Testis (tissue), 3 donors: Measurements from ENCODE around the gene ENO1. TPM values are rescaled to one million over a fixed set of nuclear protein-coding genes. Genes with fewer than 3 reads are reported as not detected.
"Not testable (repeated sequence)": the region's sequence is repeated elsewhere in the genome, so short reads cannot be mapped to it uniquely, and the experiment has no call there.

ENCODE experiments used
- DNase-seq: peaks from one replicate; pipeline ENCODE4 v3.0.0-alpha.2; 2019
- H3K27ac ChIP-seq, 2 donors: fragments of 200-600 bp; sonication (generic); one replicate each; pipeline ENCODE4 v1.5.1; 2019
- H3K27me3 ChIP-seq: fragments of 200-600 bp; sonication (generic); one replicate; pipeline ENCODE4 v1.5.1; 2019
- H3K36me3 ChIP-seq: fragments of 200-600 bp; sonication (generic); one replicate; pipeline ENCODE4 v1.5.1; 2017; ENCODE audit warnings: low read depth; ENCODE audit errors: missing control alignments
- H3K4me1 ChIP-seq: fragments of 200-600 bp; sonication (generic); one replicate; pipeline ENCODE4 v1.5.1; 2019
- H3K4me3 ChIP-seq, 2 donors: fragments of 200-600 bp; sonication (generic); one replicate each; pipeline ENCODE4 v1.5.1; 2017 to 2019
- H3K9me3 ChIP-seq: fragments of 200-600 bp; sonication (generic); one replicate; pipeline ENCODE4 v1.5.1; 2017
- POLR2A ChIP-seq: fragments of 450-650 bp; IDR thresholded peaks from one replicate; pipeline ENCODE4 v1.6.1; 2017; ENCODE audit warnings: antibody characterized with exemption, mild to moderate bottlenecking, moderate library complexity
- WGBS, 2 donors: methylation state at CpG; one replicate each; pipeline ENCODE4 v1.1.5; 2018; 5-methylcytosine and 5-hydroxymethylcytosine counted together
- intact Hi-C: fragments of 100-400 bp; cut with DNase I; formaldehyde crosslinking; loops from one replicate; pipeline ENCODE4 v1.15.1; 2023; ENCODE audit warnings: low total_unique reads
- polyA plus RNA-seq: library from polyadenylated mRNA; stranded (reverse); fragments of 350-450 nt; fragmentation: Illumina TruSeq; extraction: RNeasy Lipid Tissue Mini Kit (QIAGEN cat#74804); gene quantifications from one replicate; pipeline ENCODE4 v1.2.3, GENCODE V29; 2014; ENCODE audit warnings: low read depth, low replicate concordance; ENCODE audit not compliant: insufficient read depth
- total RNA-seq, 2 donors: library from RNA; depleted of rRNA; stranded (reverse); fragments of >200 nt; gene quantifications; one replicate each; pipeline ENCODE4 v1.2.3, GENCODE V29; 2016
- TF ChIP-seq, protein P1 (sequence below), 3 experiments: fragments of 450-650 bp in 2 of 3; fragments of 200-600 bp in 1 of 3; sonication (generic) in 1 of 3; IDR thresholded peaks; one replicate each; pipeline ENCODE4 v1.5.1; 2016 to 2019; ENCODE audit warnings: antibody characterized with exemption in 3 of 3, mild to moderate bottlenecking in 2 of 3, moderate library complexity in 1 of 3

ENO1 gene
- total and polyA plus RNA-seq, 3 donors from 2014 or later, result 310 to 589 (median 380) TPM

DNA sequence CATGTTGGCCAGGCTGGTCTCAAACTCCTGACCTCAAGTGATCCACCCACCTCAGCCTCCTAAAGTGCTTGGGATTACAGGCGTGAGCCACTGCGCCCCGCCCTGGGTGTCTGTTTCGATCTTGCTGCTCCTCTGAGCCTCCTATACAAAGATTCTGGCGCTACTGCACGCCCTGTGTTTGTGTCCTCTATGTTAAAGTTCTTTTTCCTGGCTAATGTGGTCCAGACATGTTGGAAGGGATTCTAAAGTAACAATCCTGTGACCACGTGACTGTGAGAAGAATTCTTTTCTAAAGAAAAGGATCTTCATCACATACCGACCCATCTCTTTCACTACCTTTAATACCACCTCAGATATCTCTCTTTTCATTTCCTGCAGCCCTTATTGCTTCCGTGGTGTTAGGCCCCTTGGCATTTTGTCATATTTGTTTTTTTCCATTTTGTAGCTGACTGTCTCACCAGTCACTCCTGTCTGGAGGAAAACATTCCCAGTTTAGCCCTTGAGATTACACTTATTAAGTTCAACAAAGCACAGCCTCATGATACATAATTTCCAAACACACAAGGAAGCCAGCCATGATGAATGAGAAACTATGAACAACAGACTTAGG lies 27.2 kb upstream of the ENO1 start:
- H3K4me1 ChIP-seq, result peaks cover 6% of the 10 kb centered on the region
- H3K27me3 ChIP-seq, result no peaks in the 10 kb centered on the region
- H3K9me3 ChIP-seq, result no peaks in the 10 kb centered on the region
- no peak for TF ChIP-seq POLR2A
- TF ChIP-seq, protein P1, sequence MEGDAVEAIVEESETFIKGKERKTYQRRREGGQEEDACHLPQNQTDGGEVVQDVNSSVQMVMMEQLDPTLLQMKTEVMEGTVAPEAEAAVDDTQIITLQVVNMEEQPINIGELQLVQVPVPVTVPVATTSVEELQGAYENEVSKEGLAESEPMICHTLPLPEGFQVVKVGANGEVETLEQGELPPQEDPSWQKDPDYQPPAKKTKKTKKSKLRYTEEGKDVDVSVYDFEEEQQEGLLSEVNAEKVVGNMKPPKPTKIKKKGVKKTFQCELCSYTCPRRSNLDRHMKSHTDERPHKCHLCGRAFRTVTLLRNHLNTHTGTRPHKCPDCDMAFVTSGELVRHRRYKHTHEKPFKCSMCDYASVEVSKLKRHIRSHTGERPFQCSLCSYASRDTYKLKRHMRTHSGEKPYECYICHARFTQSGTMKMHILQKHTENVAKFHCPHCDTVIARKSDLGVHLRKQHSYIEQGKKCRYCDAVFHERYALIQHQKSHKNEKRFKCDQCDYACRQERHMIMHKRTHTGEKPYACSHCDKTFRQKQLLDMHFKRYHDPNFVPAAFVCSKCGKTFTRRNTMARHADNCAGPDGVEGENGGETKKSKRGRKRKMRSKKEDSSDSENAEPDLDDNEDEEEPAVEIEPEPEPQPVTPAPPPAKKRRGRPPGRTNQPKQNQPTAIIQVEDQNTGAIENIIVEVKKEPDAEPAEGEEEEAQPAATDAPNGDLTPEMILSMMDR (IDR thresholded peaks at IDR 0.05), result no peak
- no peak for DNase-seq
- peak overlapping the region in 1 of 2 donors; percentile 7 for H3K27ac ChIP-seq
- intact Hi-C loops, result no loop called here
- H3K36me3 ChIP-seq, result no peaks in the 10 kb centered on the region
- WGBS, 2 donors, result 63 to 67% methylated on average over 9 of the region's 9 CpGs
- H3K4me3 ChIP-seq, result no peak overlapping the region

- TF ChIP-seq, protein P1 (IDR thresholded peaks at IDR 0.05), result no peak
- TF ChIP-seq POLR2A, result no peak
- Histone ChIP-seq H3K27ac (no peak overlapping the region), H3K27me3 (no peaks in the 10 kb centered on the region), H3K9me3 (no peaks in the 10 kb centered on the region), H3K4me1 (peaks cover 6% of the 10 kb centered on the region), H3K4me3 (no peak overlapping the region), H3K36me3 (no peaks in the 10 kb centered on the region)
- intact Hi-C loops, result no loop called here
- WGBS, 2 donors, result 69 to 75% methylated on average over 6 of the region's 6 CpGs
- peak; percentile 31 for DNase-seq
Observed at GRCh38 chr1:8903908-8904650, 25.6 kb upstream of the ENO1 start.

GRCh38 chr1:8903410-8903809 lies 24.9 kb upstream of the ENO1 start:
- intact Hi-C loops, result no loop called here
- no peaks in the 10 kb centered on the region for H3K9me3 ChIP-seq
- no peak for DNase-seq
- peaks cover 6% of the 10 kb centered on the region for H3K4me1 ChIP-seq
- no peak overlapping the region for H3K4me3 ChIP-seq
- H3K36me3 ChIP-seq, result no peaks in the 10 kb centered on the region
- H3K27ac ChIP-seq, result no peak overlapping the region
- TF ChIP-seq, protein P1 (IDR thresholded peaks at IDR 0.05), result no peak
- TF ChIP-seq POLR2A, result no peak
- H3K27me3 ChIP-seq, result no peaks in the 10 kb centered on the region
- 94 to 96% methylated on average over 6 of the region's 6 CpGs for WGBS, 2 donors

GRCh38 chr1:8902765-8903164 lies 24.3 kb upstream of the ENO1 start:
- H3K27me3 ChIP-seq, result no peaks in the 10 kb centered on the region
- no peak for DNase-seq
- 91 to 92% methylated on average over 5 of the region's 5 CpGs for WGBS, 2 donors
- H3K9me3 ChIP-seq, result no peaks in the 10 kb centered on the region
- H3K4me1 ChIP-seq, result peaks cover 6% of the 10 kb centered on the region
- H3K36me3 ChIP-seq, result no peaks in the 10 kb centered on the region
- H3K27ac ChIP-seq, result no peak overlapping the region
- intact Hi-C loops, result no loop called here
- H3K4me3 ChIP-seq, result no peak overlapping the region
- TF ChIP-seq POLR2A, result no peak
- TF ChIP-seq, protein P1 (IDR thresholded peaks at IDR 0.05), result no peak

GRCh38 chr1:8900684-8901083 lies 22.2 kb upstream of the ENO1 start:
- H3K27me3 ChIP-seq, H3K36me3 ChIP-seq, intact Hi-C loops, H3K4me1 ChIP-seq, H3K9me3 ChIP-seq, DNase-seq, H3K27ac ChIP-seq, H3K4me3 ChIP-seq: not testable (repeated sequence)
- 90 to 91% methylated on average over 4 of the region's 4 CpGs for WGBS, 2 donors
